H1 (cell line): ENCODE data around the gene COQ8A. TPM values are rescaled to one million over a fixed set of nuclear protein-coding genes. Genes with fewer than 3 reads are reported as not detected.

Source experiments
- CEBPB ChIP-seq: IDR thresholded peaks from 2 replicates; pipeline ENCODE4 v1.6.1; 2012; ENCODE audit warnings: low read depth, low read length
- CHD1 ChIP-seq: IDR thresholded peaks from 2 replicates; pipeline ENCODE4 v1.6.1; 2012; ENCODE audit warnings: low read depth, low read length, improper control_type of control experiment
- CHD7 ChIP-seq: fragments of 300-600 bp; sonication (generic); IDR thresholded peaks from 2 replicates; pipeline ENCODE4 v1.7.1; 2012; ENCODE audit warnings: low read length, moderate library complexity, mild to moderate bottlenecking, inconsistent platforms; ENCODE audit not compliant: insufficient replicate concordance
- HDAC6 ChIP-seq: IDR thresholded peaks from one replicate; pipeline ENCODE4 v1.7.1; 2012; ENCODE audit warnings: low read depth, mild to moderate bottlenecking, inconsistent platforms, low read length, moderate library complexity
- RBBP5 ChIP-seq: IDR thresholded peaks from 2 replicates; pipeline ENCODE4 v1.7.1; 2012; ENCODE audit warnings: low read depth, mild to moderate bottlenecking, inconsistent platforms, low read length, moderate library complexity, borderline replicate concordance
- SAP30 ChIP-seq: fragments of 300-600 bp; sonication (generic); IDR thresholded peaks from 2 replicates; pipeline ENCODE4 v1.7.1; 2012; ENCODE audit warnings: low read length, moderate library complexity, mild to moderate bottlenecking, inconsistent platforms; ENCODE audit not compliant: insufficient read depth, insufficient replicate concordance
- SIN3A ChIP-seq, 2 experiments: IDR thresholded peaks in 1 of 2; conservative IDR thresholded peaks in 1 of 2; 2 replicates each; pipeline ENCODE4 v1.6.1; 2011 to 2012; ENCODE audit warnings: low read length in 2 of 2, improper control_type of control experiment in 1 of 2, low read depth in 1 of 2, mild to moderate bottlenecking in 1 of 2
- SIX5 ChIP-seq: IDR thresholded peaks from 2 replicates; pipeline ENCODE4 v1.6.1; 2011; ENCODE audit warnings: mild to moderate bottlenecking, low read depth, low read length
- SP1 ChIP-seq: IDR thresholded peaks from 2 replicates; pipeline ENCODE4 v1.6.1; 2011; ENCODE audit warnings: low read depth, low read length
- SRF ChIP-seq: IDR thresholded peaks from 2 replicates; pipeline ENCODE4 v1.6.1; 2011; ENCODE audit warnings: mild to moderate bottlenecking, low read depth, low read length, moderate library complexity
- TCF12 ChIP-seq: IDR thresholded peaks from 2 replicates; pipeline ENCODE4 v1.6.1; 2011; ENCODE audit warnings: low read depth, mild to moderate bottlenecking, low read length
- YY1 ChIP-seq: IDR thresholded peaks from 2 replicates; pipeline ENCODE4 v1.6.1; 2011; ENCODE audit warnings: low read depth, mild to moderate bottlenecking, low read length
- polyA plus RNA-seq, 7 experiments: library from polyadenylated mRNA; depleted of rRNA in 3 of 7; stranded (reverse) in 5 of 7; unstranded in 2 of 7; fragments of >200 nt in 5 of 7; fragments of 200-250 nt in 2 of 7; gene quantifications; 1 replicate in 5 of 7; 2 replicates in 1 of 7; 4 replicates in 1 of 7; pipeline versions ENCODE4 v1.2.1 to v1.2.3, GENCODE V29; 2011 to 2013; ENCODE audit warnings: missing spikeins in 2 of 7, mixed read lengths in 2 of 7
- total RNA-seq: library from RNA; stranded (reverse); fragmentation: NEBNext Ultra II Directional; extraction: Animal tissue kit (Norgen Biotek cat#: 25700); gene quantifications from 2 replicates; pipeline ENCODE4 v1.2.1, GENCODE V29; 2021

Gene COQ8A
- total and polyA plus RNA-seq, 2 of the 8 experiments (the other 6 are each of a cell fraction or from before 2014, with no cell fraction given) = 28.5 to 38.9 TPM

- TF ChIP-seq CHD7 (no peak), CHD1 (no peak), SIX5 (no peak), SIN3A (conservative IDR thresholded peaks at IDR 0.05 in 1 of 2, IDR thresholded peaks at IDR 0.05 in 1 of 2; ENCODE audit: low read depth in 1 of 2, low read length in 2 of 2) (no peak), SRF (no peak), TCF12 (no peak), YY1 (no peak), CEBPB (no peak), SP1 (no peak), SAP30 (no peak), RBBP5 (no peak), HDAC6 (no peak)
These were observed 97.0 kb downstream of the COQ8A start (continued) for GRCh38 chr1:227037121-227037520.
